GM12878 (cell line): ENCODE measurements around the gene ABTB1. TPM values are rescaled to one million over a fixed set of nuclear protein-coding genes. Genes with fewer than 3 reads are reported as not detected.

Experiments
- ATAC-seq: fragments of 200-7000 bp; cut with Tn5 transposase; 3 replicates; pipeline ENCODE4 v1.9.1; 2020; ENCODE audit warnings: mild to moderate bottlenecking, moderate library complexity
- BruUV-seq: library from RNA; stranded (reverse); fragments of 400-500 nt; replicated peaks from 2 replicates; lab custom pipeline; 2021; lab: Mats Ljungman, UMichigan
- CTCF ChIA-PET: fragments of 300-600 bp; sonication (Branson Sonifier 250); formaldehyde crosslinking; extraction: SDS; loops from one replicate; lab custom pipeline; 2021; ENCODE audit warnings: inconsistent platforms; lab: Yijun Ruan, JAX
- POLR2A ChIA-PET: fragments of 350-600 bp; formaldehyde crosslinking; extraction: SDS; loops from one replicate; lab custom pipeline; 2021; ENCODE audit warnings: inconsistent platforms; lab: Charles Lee
- RAD21 ChIA-PET: fragments of 300-600 bp; sonication (Branson Sonifier 250); formaldehyde crosslinking; loops from one replicate; lab custom pipeline; 2023; ENCODE audit warnings: antibody characterized with exemption; ENCODE audit not compliant: unreplicated experiment; lab: Charles Lee
- SMC1A ChIA-PET: fragments of 300-600 bp; sonication (Branson Sonifier 250); formaldehyde crosslinking; loops from one replicate; lab custom pipeline; 2023; ENCODE audit not compliant: unreplicated experiment, uncharacterized antibody; lab: Charles Lee
- DNase-seq: peaks from one replicate; pipeline ENCODE4 v3.0.0-alpha.2; 2011; ENCODE audit warnings: low read depth, low spot score
- FAIRE-seq: peaks from 3 replicates; lab custom pipeline; 2011; peaks lifted over from hg19 to GRCh38; lab: Jason Lieb, UNC
- H2AFZ ChIP-seq: 2 replicates; pipeline ENCODE4 v1.6.0; 2011; ENCODE audit warnings: low read depth, low read length, control low read depth; ENCODE audit not compliant: control insufficient read depth
- H3K27ac ChIP-seq: 2 replicates; pipeline ENCODE4 v1.5.1; 2011; ENCODE audit warnings: control low read depth; ENCODE audit not compliant: control insufficient read depth, insufficient read depth
- H3K27me3 ChIP-seq, 2 experiments: replicated peaks in 1 of 2; 2 replicates each; pipeline versions ENCODE4 v1.6.0 to v1.6.1; 2011; ENCODE audit warnings: low read length in 1 of 2; ENCODE audit not compliant: control insufficient read depth in 2 of 2, insufficient read depth in 2 of 2
- H3K36me3 ChIP-seq, 2 experiments: 2 replicates each; pipeline ENCODE4 v1.5.1; 2011; ENCODE audit warnings: low read length in 1 of 2; ENCODE audit not compliant: control insufficient read depth in 2 of 2, insufficient read depth in 2 of 2
- H3K4me1 ChIP-seq: 2 replicates; pipeline ENCODE4 v1.6.1; 2011; ENCODE audit warnings: mild to moderate bottlenecking, low read length, moderate library complexity, mixed read lengths; ENCODE audit not compliant: control insufficient read depth, insufficient read depth
- H3K4me2 ChIP-seq: 2 replicates; pipeline ENCODE4 v1.6.0; 2011; ENCODE audit warnings: control low read depth; ENCODE audit not compliant: control insufficient read depth, insufficient read depth
- H3K4me3 ChIP-seq: fragments of 200-600 bp; sonication (generic); 2 replicates; pipeline ENCODE4 v1.5.1; 2016
- H3K79me2 ChIP-seq: 2 replicates; pipeline ENCODE4 v1.6.0; 2011; ENCODE audit warnings: low read length; ENCODE audit not compliant: control insufficient read depth, insufficient read depth
- H3K9ac ChIP-seq: 2 replicates; pipeline ENCODE4 v1.8.0; 2011; ENCODE audit warnings: low read length, control low read depth, mixed read lengths; ENCODE audit not compliant: control insufficient read depth, insufficient read depth
- H3K9me3 ChIP-seq: replicated peaks from 3 replicates; pipeline ENCODE4 v1.5.1; 2011; ENCODE audit warnings: mild to moderate bottlenecking, low read length; ENCODE audit not compliant: control insufficient read depth, insufficient read depth
- H4K20me1 ChIP-seq: 2 replicates; pipeline ENCODE4 v1.6.0; 2011; ENCODE audit not compliant: control insufficient read depth, insufficient read depth
- BHLHE40 ChIP-seq, 2 experiments: fragments of 450-650 bp in 1 of 2; IDR thresholded peaks; 2 replicates each; pipeline ENCODE4 v1.6.1; 2011 to 2017; ENCODE audit warnings: low read depth in 2 of 2, borderline replicate concordance in 1 of 2, improper control_type of control experiment in 1 of 2, low read length in 1 of 2, mild to moderate bottlenecking in 1 of 2
- KLF5 ChIP-seq: fragments of 450-650 bp; IDR thresholded peaks from 2 replicates; pipeline ENCODE4 v1.6.1; 2014; ENCODE audit warnings: mild to moderate bottlenecking; ENCODE audit not compliant: partially characterized antibody
- MEF2B ChIP-seq: fragments of 450-650 bp; IDR thresholded peaks from 2 replicates; pipeline ENCODE4 v1.6.1; 2018; ENCODE audit warnings: mild to moderate bottlenecking, moderate library complexity; ENCODE audit not compliant: partially characterized antibody, poor library complexity, severe bottlenecking
- NKRF ChIP-seq: fragments of 450-650 bp; conservative IDR thresholded peaks from 2 replicates; pipeline ENCODE4 v1.6.1; 2017; ENCODE audit warnings: mild to moderate bottlenecking, moderate library complexity
- ZNF207 ChIP-seq: fragments of 450-650 bp; IDR thresholded peaks from 2 replicates; pipeline ENCODE4 v1.6.1; 2014; ENCODE audit warnings: antibody characterized with exemption, mild to moderate bottlenecking, borderline replicate concordance
- WGBS: methylation state at CpG from one replicate; pipeline ENCODE4 v1.1.6; 2016; ENCODE audit warnings: low lambda C conversion rate; ENCODE audit not compliant: insufficient replicate concordance, insufficient coverage; ENCODE audit errors: missing lambda C conversion rate; 5-methylcytosine and 5-hydroxymethylcytosine counted together
- in situ Hi-C: fragments of 300-500 bp; cut with MboI; formaldehyde crosslinking; loops from 9 replicates; pipeline ENCODE4 v1.14.3; 2018; ENCODE audit warnings: mixed read lengths
- intact Hi-C: fragments of 100-400 bp; cut with micrococcal nuclease; formaldehyde crosslinking; loops from one replicate; pipeline ENCODE4 v1.14.2; 2022; ENCODE audit not compliant: unreplicated experiment
- polyA plus RNA-seq, 11 experiments: library from polyadenylated mRNA; depleted of rRNA in 4 of 11; unstranded in 6 of 11; stranded (reverse) in 5 of 11; fragments of >200 nt; fragmentation: Nextera tagmentation in 4 of 11; fragmentation: Illumina TruSeq in 1 of 11; extraction: Ambion mirVana in 4 of 11; extraction: Trizol in 1 of 11; gene quantifications; 1 replicate in 1 of 11; 2 replicates in 10 of 11; pipeline versions ENCODE4 v1.2.1 to v1.2.3, GENCODE V29; 2011 to 2016; ENCODE audit warnings: inconsistent platforms in 2 of 11, missing spikeins in 2 of 11, low read depth in 1 of 11
- total RNA-seq, 4 experiments: library from RNA; depleted of rRNA in 3 of 4; stranded (reverse); fragments of >200 nt in 3 of 4; fragmentation: Illumina TruSeq in 1 of 4; extraction: Trizol in 1 of 4; gene quantifications; 2 replicates each; pipeline versions ENCODE4 v1.2.1 to v1.2.3, GENCODE V29; 2013 to 2021

Gene ABTB1
- total and polyA plus RNA-seq, 10 of the 15 experiments (the other 5 are each of a cell fraction or from before 2014, with no cell fraction given) = 0.11 to 10.2 (median 7.1) TPM

DNA sequence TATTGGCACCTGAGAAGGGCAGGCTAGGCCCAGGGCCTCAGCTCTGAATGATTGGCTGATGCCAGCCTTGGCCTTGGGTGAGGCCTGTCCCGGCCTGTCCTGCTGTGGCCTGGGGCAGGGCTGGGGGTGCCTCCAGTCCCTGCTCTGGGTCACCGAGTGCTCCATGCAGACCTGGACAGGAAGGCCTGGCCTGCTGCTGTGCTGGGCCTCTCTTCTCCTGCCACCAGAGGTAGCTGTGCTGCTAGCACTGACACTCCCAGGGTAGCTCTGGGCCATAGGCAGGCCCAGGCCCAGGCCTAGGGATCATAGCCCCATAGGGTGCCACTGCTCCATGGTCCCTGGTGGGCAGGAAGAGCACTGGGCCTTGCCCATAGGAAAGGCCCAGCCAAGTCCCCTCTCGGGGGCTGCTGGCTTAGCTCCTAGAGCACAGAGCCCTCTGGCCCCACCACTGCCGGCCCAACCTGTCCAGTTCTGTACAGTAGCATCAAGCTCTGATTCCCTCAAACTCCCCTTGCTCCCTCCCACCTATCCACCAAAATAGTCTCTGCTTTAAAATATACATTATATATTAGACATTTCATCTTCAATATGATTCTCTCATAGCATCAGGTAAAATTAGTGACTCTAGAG lies 18.2 kb downstream of the ABTB1 start (continued):
- TF ChIP-seq NKRF (no peak), ZNF207 (no peak), KLF5 (no peak)

- no peaks in the 10 kb centered on the region for H3K79me2 ChIP-seq
- in situ Hi-C loops = no loop called here
- H3K4me2 ChIP-seq = no peak overlapping the region
- H3K4me1 ChIP-seq = peaks cover under 1% of the 10 kb centered on the region; the same call in 1 of the 2 replicates
- intact Hi-C loops = no loop called here
- no peak overlapping the region for H3K4me3 ChIP-seq
- TF ChIP-seq BHLHE40 (IDR thresholded peaks at IDR 0.05; ENCODE audit: borderline replicate concordance in 1 of 2, low read depth in 2 of 2, low read length in 1 of 2) = peak in 1 of 2 experiments; percentile 28; a peak in 1 of 4 replicates
- TF ChIP-seq MEF2B = no peak
- BruUV-seq = TSS peak; percentile 51
- POLR2A ChIA-PET = no interaction called here
- H3K27me3 ChIP-seq = no peaks in the 10 kb centered on the region
- FAIRE-seq (no peak), ATAC-seq (peak; percentile 9; the same call in 2 of the 3 replicates), DNase-seq (no peak)
- RAD21 ChIA-PET = no interaction called here
- SMC1A ChIA-PET = interaction anchor here (1.0 kb wide), 1 partner anchor 59 kb away, joined by 5 read pairs; no protein-coding TSS in a partner anchor
- no peak overlapping the region for H2AFZ ChIP-seq
- peaks cover 18 to 31% of the 10 kb centered on the region in 2 experiments for H3K36me3 ChIP-seq
- CTCF ChIA-PET = interaction anchor here (0.7 to 1.7 kb wide), 4 partner anchors 134 to 277 kb away, joined by 3 read pairs; no protein-coding TSS in a partner anchor
- H3K27ac ChIP-seq = no peak overlapping the region
- H4K20me1 ChIP-seq = no peaks in the 10 kb centered on the region
- H3K9ac ChIP-seq = no peak overlapping the region
- no peaks in the 10 kb centered on the region for H3K9me3 ChIP-seq
- 69% methylated on average over 8 of the region's 8 CpGs for WGBS
Measured at GRCh38 chr3:127691489-127691888, 18.7 kb downstream of the ABTB1 start.
